GM12892 (cell line): Measurements from ENCODE around the gene BCL7A.

Experiments used
- DNase-seq: peaks from one replicate; pipeline ENCODE4 v3.0.0; 2011; ENCODE audit not compliant: insufficient read length
- FAIRE-seq: peaks from 2 replicates; lab custom pipeline; 2011; peaks lifted over from hg19 to GRCh38; lab: Jason Lieb, UNC
- POLR2A ChIP-seq: IDR thresholded peaks from 2 replicates; pipeline ENCODE4 v1.6.1; 2011; ENCODE audit warnings: low read depth, low read length, control low read depth
- POLR2AphosphoS5 ChIP-seq: IDR thresholded peaks from 2 replicates; pipeline ENCODE4 v1.6.1; 2011; ENCODE audit warnings: low read depth, low read length, control low read depth
- TAF1 ChIP-seq: IDR thresholded peaks from 2 replicates; pipeline ENCODE4 v1.6.1; 2011; ENCODE audit warnings: low read depth, mild to moderate bottlenecking, control low read depth, low read length, borderline replicate concordance

Gene BCL7A

DNA sequence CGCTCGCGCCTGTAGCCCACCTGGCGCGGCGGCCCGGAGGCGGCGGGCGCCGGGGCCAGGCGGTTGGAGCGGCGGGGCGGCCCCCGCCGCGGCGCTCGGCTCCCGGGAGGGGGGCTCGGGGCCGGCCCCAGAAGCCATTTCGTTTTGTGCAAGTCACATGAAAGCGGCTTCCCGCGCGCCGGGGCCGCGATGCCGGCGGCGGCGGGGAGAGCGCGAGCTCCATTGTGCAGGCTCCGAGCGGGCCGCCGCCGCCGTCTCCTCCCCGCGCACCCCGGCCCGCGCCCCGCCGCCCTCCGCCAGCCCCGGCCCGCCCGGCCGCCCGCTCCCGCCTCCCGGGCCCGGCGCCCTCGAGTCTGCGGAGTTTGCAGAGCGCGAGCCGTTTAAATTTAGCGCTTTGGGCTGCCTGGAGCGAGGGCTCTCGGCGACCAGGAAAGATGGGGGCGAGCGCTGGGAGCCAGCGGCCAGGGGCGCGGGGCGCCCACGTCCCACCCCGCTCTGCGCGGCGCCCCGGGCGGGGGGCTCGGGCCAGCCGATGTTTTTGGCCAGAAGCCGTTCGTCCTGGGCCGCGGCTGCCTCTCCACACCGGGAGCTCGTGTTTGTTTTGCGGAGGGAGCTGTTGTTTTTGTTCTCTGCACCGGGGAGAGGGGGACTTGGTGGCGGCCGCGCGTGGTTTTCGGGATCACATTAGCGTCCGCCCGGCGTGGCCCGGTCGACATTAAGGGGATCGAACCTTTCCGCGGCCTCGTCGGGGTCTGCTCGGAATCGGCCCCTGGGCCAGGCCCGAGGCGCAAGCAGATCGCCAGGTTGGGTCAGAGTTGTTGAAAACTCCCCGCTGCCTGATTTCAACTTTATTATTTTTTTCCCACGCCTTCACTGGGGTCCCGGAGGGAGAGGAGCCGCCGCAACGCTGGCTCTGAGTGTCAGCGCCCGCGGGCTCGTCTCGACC is 982 bp downstream of the BCL7A start:
- FAIRE-seq = no peak
- DNase-seq = no peak
- TF ChIP-seq POLR2AphosphoS5 (no peak), POLR2A (no peak), TAF1 (no peak)

DNA sequence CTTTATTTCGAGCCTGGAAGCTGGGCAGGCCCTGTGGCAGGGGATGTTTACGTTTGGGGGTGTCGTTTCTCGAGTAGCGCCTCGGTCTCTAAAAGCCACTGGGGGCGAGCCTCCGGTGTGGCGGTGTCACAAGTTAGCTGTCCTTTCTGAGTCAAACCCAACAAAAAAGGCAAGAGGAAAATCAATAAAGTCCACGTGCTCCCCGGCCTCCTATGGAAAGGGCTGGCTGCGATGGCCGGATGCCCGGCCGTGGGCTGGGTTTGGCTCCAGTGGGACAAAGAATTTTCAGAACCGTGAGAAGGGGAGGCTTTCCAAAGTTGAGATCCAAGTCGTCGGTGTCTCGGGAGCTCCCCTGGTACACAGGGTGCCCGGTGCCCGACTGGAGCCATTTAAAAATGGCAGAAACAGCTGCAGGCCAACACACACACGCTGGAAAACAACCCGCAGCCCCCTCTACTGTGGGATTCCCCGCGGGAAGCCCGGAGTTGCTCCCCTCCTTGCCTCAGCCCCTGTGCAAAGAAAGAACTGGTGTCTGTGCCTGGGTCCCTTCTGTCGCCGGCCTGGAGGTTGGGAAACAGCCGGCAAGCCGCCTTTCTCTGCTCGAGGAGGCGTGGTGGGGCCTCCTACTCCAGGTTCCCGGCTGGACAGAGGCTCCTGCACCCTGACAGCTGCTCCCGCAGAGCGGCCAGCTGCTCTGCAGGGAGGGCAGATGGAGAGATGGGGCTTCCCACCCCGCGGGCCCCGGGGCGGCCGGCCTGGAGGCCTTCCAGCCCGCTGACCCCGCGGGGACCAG is 1.9 kb downstream of the BCL7A start:
- DNase-seq (no peak), FAIRE-seq (peak; percentile 57)
- no peak for TF ChIP-seq TAF1
- TF ChIP-seq POLR2A = no peak
- TF ChIP-seq POLR2AphosphoS5 = no peak

DNA sequence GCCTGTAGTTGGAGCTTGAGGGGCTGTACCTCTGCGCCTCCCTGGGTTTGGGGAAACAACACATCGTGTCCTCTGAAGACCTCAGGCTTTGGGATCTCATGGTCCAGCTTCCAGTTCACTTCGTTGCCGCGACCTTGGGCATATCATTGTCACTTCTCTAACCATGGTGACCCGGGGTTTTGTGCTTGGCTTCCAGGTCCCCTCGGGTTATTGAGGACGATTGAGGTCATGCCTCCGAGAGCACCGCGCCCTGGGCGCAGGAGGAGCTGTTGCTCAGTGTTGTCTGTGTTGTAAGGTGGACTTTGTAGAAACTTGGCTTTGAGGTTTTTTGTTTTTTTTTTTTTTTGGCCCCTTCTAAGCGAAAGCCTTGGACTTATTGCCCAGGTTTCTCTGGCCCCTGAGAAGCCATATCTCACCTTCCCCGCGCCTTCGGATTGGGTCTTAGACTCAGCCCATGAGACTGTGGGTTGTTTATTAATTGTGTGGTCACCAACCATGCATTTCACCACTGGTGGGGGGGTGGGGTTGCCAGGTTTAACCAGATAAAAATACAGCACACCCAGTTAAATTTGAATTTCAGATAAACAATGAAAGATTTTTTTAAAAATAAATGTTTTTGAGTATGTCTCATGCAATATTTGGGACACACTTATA is 2.6 kb downstream of the BCL7A start:
- peak; percentile 48 for FAIRE-seq
- TF ChIP-seq POLR2A (no peak), TAF1 (no peak), POLR2AphosphoS5 (no peak)
- no peak for DNase-seq

DNA sequence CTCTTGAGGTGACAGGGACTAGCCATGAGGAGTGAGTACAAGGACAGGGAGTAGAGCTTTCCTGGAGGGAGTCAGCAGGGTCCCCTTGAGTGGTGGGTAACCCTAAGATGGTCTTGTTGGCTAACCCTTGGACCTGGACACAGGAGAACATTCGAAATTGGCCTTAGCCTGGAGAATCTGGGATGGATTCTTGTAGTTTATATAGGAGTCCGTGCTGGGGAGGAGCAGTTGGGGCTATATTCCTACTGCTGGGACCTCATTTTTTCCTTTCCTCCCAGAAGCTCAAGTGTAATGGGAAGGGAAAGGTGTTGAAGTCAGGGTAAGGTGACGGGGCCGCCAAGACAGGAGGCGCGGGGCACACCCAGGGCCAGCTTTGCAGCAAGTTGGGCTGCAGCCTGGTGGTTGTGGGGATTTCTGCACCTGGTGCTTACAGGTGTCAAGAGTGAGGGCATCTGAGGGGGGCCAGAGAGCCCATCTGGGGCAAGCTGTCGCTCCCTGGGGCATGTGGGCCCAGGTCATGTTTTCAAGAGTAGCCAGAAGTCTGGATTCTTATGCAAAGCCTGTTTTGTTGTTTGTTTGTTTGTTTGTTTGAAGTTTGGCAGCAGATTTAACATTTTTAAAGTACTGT is 5.1 kb downstream of the BCL7A start:
- DNase-seq (no peak), FAIRE-seq (no peak)
- TF ChIP-seq POLR2AphosphoS5 = no peak
- TF ChIP-seq TAF1 = no peak
- no peak for TF ChIP-seq POLR2A

DNA sequence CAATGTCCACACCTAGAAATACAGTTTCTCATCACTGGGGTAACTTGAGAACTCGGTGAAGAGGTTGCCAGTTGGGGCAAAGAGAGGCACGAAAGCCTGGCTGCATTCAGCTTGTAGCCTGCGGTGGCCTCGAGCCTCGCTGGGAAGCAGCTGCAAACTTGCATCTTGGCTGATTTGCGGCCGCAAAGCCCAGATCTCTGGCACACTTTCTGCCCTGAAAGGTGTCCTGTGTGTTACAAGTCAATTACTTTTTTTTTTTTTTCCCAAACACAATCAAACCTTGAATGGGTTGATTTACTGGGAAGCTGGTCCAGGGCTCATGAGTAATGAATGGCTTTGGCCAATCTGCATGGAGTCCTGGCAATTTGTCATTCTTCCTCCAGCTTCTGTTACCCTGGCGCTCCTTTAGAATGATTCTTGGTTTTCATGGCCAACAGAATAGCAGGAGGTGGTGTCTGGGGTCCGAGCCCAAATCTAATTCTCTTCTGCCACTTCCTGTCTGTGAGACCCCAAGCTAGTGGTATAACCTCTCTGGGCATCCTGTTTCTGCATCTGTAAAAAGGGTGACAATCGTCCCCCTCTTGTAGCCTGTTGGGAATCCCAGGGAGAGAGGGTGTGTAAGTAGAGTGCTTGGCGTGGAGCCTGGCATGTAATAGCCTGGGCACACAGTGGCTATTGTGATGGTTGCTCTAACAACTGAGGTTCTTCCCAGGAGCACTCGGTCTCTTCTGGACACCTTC is 6.7 kb downstream of the BCL7A start:
- DNase-seq (no peak), FAIRE-seq (no peak)
- TF ChIP-seq POLR2A = no peak
- no peak for TF ChIP-seq TAF1
- no peak for TF ChIP-seq POLR2AphosphoS5

DNA sequence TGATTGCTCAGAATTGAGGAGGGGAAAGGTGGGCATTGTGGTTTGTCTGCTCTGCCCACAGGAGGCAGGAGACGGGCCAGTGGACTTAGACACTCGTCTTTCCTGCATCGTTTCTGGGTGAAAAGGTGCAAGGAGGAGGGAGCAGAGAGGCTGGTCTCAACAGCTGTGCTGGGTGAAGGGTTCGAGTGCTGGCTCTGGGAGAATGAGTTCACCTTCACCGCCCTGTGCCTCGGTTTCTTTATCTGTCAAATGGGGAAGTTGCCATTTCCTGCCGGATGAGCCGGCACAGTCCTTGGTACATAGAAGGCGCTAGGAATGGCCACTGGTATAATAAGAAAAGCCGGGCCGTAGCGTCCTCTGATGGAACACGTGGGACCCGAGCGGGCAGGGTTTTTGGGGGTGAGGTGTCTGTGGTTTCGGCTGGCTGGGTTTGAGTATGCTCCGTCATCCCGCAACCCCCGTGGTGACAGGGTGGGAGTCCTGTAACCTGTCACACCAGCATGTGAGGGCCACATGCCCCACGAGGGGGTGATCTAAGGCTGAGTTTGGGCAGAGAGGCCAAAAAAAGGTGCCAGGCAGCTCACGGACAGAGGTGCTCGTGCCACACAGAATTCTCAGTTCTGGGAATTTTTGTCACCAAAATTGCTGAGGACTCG is 7.3 kb downstream of the BCL7A start:
- peak; percentile 85 for FAIRE-seq
- TF ChIP-seq POLR2A = no peak
- DNase-seq = peak; percentile 76

DNA sequence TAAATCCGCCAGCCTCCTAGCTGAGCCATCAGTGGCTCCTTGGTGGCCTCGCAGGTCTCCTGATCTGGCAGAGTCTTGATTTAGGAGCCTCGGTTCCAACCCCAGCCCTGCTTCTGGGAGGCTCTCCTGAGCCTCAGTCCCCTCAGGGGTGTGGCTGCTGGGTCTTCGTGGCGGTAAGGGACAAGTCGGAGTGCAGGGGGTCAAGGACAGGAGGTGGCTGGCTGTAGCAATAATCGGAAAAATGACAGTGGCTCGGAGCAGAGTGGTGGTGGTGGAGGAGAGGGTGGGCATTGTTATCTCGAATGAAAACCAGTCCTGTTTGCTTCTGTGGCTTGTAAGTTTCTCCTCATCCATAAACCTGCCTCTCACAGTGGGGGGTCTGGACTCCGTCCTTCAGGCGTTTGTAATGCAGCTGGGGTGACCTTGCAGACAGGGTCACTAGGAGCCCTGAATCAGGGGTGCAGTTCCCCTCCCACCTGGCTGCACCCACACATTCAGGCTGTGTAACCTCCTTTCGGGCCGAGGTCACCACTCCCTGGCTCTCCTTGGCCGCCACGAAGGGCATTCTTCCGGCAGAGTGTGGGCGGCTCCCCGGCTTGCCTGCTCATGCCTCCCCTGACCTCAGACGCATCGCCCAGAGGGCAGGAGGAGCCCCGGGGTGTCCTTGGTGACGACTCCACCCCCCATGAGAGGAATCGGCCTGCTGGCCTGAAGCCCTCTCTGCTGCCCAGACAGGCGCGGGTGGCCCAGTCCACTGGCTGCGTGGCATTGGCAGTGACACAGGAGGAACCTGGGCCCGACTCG is 8.1 kb downstream of the BCL7A start:
- FAIRE-seq (peak; percentile 21), DNase-seq (no peak)
- TF ChIP-seq POLR2A (no peak), TAF1 (no peak), POLR2AphosphoS5 (no peak)

DNA sequence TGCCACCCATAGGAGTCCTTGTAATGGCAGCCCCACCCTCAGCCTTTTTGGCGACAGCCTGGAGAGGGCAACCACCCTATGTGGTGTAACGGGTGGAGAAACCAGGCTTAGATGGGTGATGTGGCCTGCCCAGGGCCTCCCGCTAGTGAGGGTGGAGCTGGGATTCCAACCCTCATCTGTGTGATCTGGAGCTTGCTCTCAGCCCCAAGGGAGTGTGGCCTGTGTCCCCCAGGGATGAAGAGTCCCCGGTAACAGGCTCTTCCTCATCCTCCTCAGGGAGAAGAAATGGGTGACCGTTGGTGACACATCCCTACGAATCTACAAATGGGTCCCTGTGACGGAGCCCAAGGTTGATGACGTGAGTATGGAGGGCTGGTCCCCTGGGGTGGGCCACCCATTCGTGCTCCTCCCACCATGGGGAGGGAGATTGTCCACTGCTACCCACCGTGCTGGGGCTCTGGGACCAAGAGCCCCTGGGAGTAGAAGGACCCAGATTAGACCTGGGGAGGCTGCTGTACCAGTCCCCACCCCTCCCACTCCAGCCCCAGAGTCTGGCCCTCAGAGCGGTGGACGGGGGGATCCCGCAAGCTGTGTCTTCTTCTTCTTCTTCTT is 8.8 kb downstream of the BCL7A start:
- TF ChIP-seq POLR2A (no peak), TAF1 (no peak), POLR2AphosphoS5 (no peak)
- FAIRE-seq (no peak), DNase-seq (no peak)

DNA sequence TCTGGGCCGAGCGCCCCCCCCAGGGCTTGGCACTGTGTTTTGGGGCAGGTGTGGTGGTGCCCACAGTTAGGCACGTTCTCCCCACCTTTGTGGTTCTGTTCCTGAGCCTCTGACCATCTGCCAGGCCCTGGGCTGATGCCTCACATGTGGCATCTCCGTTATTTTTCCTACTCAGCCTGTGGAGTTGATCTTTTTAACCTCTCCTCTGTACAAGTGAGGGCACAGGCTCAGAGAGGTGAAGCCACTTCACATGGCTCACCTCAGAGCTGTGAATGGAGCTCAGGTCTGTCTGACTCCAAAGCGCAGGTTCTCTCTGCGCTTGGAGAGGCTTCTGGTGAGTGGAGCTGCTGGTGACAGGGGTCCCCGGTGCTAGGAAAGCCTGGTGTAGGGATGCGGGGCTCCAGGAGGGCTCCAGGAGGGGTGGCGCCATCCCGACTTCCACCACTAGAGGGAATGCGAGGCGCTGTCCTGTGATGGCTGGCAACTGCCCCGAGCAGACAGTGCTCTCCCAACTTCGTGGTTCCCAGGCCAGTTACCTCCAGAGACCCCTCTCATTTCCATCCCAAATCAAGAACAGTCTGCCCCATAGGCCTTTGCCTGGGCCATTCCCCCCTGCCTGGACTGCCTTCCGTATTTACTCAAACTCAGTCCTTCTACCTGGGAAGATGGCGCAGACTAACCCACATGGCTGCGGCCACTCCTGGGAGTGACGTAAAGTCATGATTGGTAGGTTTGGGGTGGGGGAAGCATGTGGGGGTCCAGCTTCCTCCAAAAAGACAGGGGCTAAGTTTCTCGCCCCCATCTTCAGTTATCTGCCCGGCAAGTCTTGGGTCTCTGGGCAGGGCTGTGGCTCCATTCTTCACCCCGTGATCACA is 9.9 kb downstream of the BCL7A start:
- FAIRE-seq (peak; percentile 27), DNase-seq (no peak)
- TF ChIP-seq POLR2A (no peak), TAF1 (no peak), POLR2AphosphoS5 (no peak)
